K562 (cell line): Measurements from ENCODE around the gene TRMT1.

ENCODE experiments used
- EP300 ChIP-seq: IDR thresholded peaks from 2 replicates; pipeline ENCODE4 v1.6.1; 2012; ENCODE audit warnings: low read length, improper control_type of control experiment
- FOXM1 ChIP-seq, 2 experiments: fragments of 450-650 bp in 1 of 2; sonication (generic) in 1 of 2; formaldehyde crosslinking in 1 of 2; IDR thresholded peaks; 2 replicates each; pipeline versions ENCODE4 v1.6.1 to v1.9.0; 2017 to 2022; ENCODE audit warnings: low read depth in 2 of 2, mild to moderate bottlenecking in 2 of 2, missing genetic modification reagents in 1 of 2, moderate library complexity in 1 of 2
- KDM1A ChIP-seq, 2 experiments: fragments of 450-650 bp; IDR thresholded peaks; 2 replicates each; pipeline ENCODE4 v1.6.1; 2016; ENCODE audit warnings: mild to moderate bottlenecking in 2 of 2
- TF ChIP-seq, protein P1 (sequence below), 2 experiments: fragments of 450-650 bp in 1 of 2; sonication (generic) in 1 of 2; formaldehyde crosslinking in 1 of 2; IDR thresholded peaks in 1 of 2; conservative IDR thresholded peaks in 1 of 2; 2 replicates each; pipeline versions ENCODE4 v1.6.1 to v1.8.1; 2016 to 2023; ENCODE audit warnings: mild to moderate bottlenecking in 2 of 2, moderate library complexity in 2 of 2, inconsistent platforms in 1 of 2, missing genetic modification reagents in 1 of 2

- no peak for TF ChIP-seq FOXM1 (IDR thresholded peaks at IDR 0.05; ENCODE audit: low read depth)
- peak; percentile 85; the same call in 1 of the 2 replicates for TF ChIP-seq FOXM1 (CRISPR knock-in tag; IDR thresholded peaks at IDR 0.05; ENCODE audit: low read depth)
- no peak for TF ChIP-seq EP300
- peak; percentile 91 to 97 for TF ChIP-seq KDM1A (IDR thresholded peaks at IDR 0.05)
- TF ChIP-seq, protein P1, sequence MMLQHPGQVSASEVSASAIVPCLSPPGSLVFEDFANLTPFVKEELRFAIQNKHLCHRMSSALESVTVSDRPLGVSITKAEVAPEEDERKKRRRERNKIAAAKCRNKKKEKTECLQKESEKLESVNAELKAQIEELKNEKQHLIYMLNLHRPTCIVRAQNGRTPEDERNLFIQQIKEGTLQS (IDR thresholded peaks at IDR 0.05): no peak
- TF ChIP-seq, protein P1 (CRISPR knock-in tag; conservative IDR thresholded peaks at IDR 0.05): no peak
Measured at GRCh38 chr19:13100031-13100588, 16.4 kb downstream of the TRMT1 start.
